Mesothelial cell of epicardium (in vitro differentiated cells): ENCODE data around the gene CDC42BPG. TPM values are rescaled to one million over a fixed set of nuclear protein-coding genes. Genes with fewer than 3 reads are reported as not detected.

ENCODE experiments used
- DNase-seq, 2 experiments: peaks; one replicate each; pipeline ENCODE4 v3.0.0; 2021; ENCODE audit warnings: low spot score in 2 of 2; ENCODE audit not compliant: unreplicated experiment in 2 of 2
- H3K27ac Mint-ChIP-seq: 2 replicates; pipeline ENCODE4 v1.8.0; 2021; ENCODE audit warnings: mixed read lengths
- H3K27me3 Mint-ChIP-seq: 2 replicates; pipeline ENCODE4 v1.8.0; 2021; ENCODE audit warnings: low read depth, mixed read lengths
- H3K36me3 Mint-ChIP-seq: 2 replicates; pipeline ENCODE4 v1.8.0; 2021; ENCODE audit warnings: mixed read lengths
- H3K4me1 Mint-ChIP-seq: 2 replicates; pipeline ENCODE4 v1.8.0; 2021; ENCODE audit warnings: mixed read lengths
- H3K4me3 Mint-ChIP-seq: 2 replicates; pipeline ENCODE4 v1.8.0; 2021; ENCODE audit warnings: mild to moderate bottlenecking, moderate library complexity, mixed read lengths
- H3K9me3 Mint-ChIP-seq: 2 replicates; pipeline ENCODE4 v1.8.0; 2021; ENCODE audit warnings: mixed read lengths
- total RNA-seq: library from RNA; stranded (reverse); gene quantifications from 3 replicates; pipeline ENCODE4 v1.2.1, GENCODE V29; 2021
- TF ChIP-seq, protein P1 (sequence below): fragments of 200-600 bp; sonication (generic); IDR thresholded peaks from one replicate; pipeline ENCODE4 v1.5.0; 2021; ENCODE audit warnings: antibody characterized with exemption; ENCODE audit not compliant: unreplicated experiment

The CDC42BPG gene
- total RNA-seq, 1 donor from 2014 or later: 30.1 TPM

DNA sequence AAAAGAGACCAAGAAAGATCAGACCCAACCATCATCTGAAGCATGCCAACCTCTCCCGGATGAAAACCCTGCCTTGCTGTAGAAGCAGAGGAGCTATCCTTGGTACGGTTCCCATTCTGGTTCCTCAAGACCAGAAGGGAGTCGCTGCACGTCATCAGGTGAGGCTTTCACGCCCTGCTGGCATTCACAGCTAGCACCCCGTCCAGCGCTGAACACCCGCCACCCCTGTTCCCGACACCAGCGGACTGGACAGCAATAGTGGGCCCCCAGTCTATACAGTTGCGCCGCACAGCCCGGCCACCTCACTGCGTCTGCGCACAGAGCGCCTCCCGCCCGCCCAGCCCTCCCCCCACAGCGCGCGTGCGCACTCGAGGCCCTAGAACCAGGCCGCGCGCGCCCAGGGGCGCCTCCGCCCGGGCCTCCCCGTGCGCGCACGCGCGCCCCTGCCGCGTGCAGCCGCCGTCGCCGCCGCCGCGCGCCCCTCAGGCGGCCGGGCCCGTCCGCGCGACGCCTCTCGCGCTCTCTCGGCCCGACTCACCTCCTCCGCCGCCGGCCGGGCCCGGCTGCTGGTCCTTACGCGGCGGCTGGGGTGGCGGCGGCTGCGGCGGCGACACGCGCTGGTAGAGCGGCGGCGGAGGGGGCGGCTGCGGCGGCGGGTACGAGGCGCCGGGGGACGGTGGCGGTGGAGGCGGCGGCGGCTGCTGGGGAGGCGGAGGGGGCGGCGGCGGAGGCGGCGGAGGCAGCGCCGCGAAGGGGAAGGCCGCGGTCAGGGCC, 66.8 kb downstream of the CDC42BPG start:
- peak; percentile 82 to 84 for DNase-seq
- Mint-ChIP-seq H3K4me3 (peak overlapping the region; percentile 79), H3K36me3 (peaks cover 35% of the 10 kb centered on the region), H3K4me1 (peaks cover 29% of the 10 kb centered on the region), H3K9me3 (no peaks in the 10 kb centered on the region), H3K27ac (peak overlapping the region; percentile 88), H3K27me3 (no peaks in the 10 kb centered on the region)
- TF ChIP-seq, protein P1, sequence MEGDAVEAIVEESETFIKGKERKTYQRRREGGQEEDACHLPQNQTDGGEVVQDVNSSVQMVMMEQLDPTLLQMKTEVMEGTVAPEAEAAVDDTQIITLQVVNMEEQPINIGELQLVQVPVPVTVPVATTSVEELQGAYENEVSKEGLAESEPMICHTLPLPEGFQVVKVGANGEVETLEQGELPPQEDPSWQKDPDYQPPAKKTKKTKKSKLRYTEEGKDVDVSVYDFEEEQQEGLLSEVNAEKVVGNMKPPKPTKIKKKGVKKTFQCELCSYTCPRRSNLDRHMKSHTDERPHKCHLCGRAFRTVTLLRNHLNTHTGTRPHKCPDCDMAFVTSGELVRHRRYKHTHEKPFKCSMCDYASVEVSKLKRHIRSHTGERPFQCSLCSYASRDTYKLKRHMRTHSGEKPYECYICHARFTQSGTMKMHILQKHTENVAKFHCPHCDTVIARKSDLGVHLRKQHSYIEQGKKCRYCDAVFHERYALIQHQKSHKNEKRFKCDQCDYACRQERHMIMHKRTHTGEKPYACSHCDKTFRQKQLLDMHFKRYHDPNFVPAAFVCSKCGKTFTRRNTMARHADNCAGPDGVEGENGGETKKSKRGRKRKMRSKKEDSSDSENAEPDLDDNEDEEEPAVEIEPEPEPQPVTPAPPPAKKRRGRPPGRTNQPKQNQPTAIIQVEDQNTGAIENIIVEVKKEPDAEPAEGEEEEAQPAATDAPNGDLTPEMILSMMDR: no peak

DNA sequence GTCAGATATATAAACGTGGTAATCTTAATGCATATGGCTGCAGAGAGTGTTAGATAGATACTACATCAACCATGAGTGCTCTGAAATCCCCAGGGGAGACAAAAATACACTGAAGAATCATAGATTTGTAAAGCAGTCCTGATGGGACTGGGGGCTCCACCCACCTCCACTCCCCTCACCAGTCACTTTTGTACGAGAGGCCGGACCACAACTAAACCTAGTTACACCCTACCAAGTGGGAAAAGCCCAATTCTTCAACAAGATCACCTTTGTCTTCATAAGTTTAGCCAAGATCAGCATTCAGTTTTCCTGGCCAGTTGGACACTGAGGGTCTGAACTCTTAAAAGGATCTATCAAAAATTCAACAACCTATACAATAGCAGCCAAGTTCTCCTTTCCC, 67.6 kb downstream of the CDC42BPG start:
- Mint-ChIP-seq H3K4me1 (peaks cover 29% of the 10 kb centered on the region), H3K9me3 (no peaks in the 10 kb centered on the region), H3K4me3 (peak overlapping the region; percentile 79), H3K27ac (peak overlapping the region; percentile 88), H3K36me3 (peaks cover 40% of the 10 kb centered on the region), H3K27me3 (no peaks in the 10 kb centered on the region)
- DNase-seq: no peak
- TF ChIP-seq, protein P1: no peak

DNA sequence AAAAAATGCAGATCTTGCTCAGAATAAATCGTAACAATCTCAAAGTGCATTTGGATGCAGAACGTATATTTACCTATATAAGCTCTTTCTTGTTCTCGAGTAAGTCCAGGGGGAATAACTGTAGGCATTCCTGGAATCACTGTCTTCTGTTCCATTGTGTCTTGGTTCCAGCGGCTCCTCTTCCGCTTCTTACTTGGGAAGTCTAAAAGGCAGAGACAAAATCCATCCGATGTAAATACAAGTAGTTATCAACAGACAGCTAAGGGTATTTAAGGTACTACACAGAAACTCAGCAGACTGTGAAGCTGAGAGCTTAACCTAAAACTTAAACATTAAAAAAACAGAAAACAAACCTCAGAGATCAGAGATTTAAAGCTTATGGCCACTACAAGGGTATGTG, 68.0 kb downstream of the CDC42BPG start:
- no peak for DNase-seq
- H3K9me3 Mint-ChIP-seq: no peaks in the 10 kb centered on the region
- H3K36me3 Mint-ChIP-seq: peaks cover 44% of the 10 kb centered on the region
- peak overlapping the region; percentile 79 for H3K4me3 Mint-ChIP-seq
- TF ChIP-seq, protein P1: no peak
- no peaks in the 10 kb centered on the region for H3K27me3 Mint-ChIP-seq
- peaks cover 29% of the 10 kb centered on the region for H3K4me1 Mint-ChIP-seq
- peak overlapping the region; percentile 88 for H3K27ac Mint-ChIP-seq

DNA sequence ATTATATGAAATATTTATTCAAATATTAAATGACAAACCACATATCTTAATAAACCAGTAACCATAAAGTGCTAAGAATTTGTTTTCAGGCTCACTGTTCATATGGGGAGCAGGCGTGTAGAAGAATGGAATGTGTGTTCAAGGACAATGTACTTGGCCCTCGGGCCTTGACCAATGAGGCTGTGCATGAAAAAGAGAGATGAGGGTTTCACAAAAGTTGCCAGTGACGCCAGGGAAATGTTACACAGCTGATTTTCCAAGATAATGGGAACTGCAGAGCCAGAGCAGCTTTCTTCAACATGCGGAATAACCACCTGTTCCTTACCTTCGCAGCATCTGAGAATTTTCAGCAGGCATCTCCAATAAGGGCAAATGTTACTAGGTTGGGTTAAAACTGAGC, 70.3 kb downstream of the CDC42BPG start:
- H3K4me3 Mint-ChIP-seq: no peak overlapping the region
- no peaks in the 10 kb centered on the region for H3K9me3 Mint-ChIP-seq
- H3K27me3 Mint-ChIP-seq: no peaks in the 10 kb centered on the region
- peaks cover 58% of the 10 kb centered on the region for H3K36me3 Mint-ChIP-seq
- TF ChIP-seq, protein P1: no peak
- DNase-seq: no peak
- H3K4me1 Mint-ChIP-seq: peaks cover 24% of the 10 kb centered on the region
- no peak overlapping the region for H3K27ac Mint-ChIP-seq

Other genes with a start within 250 kb of the CDC42BPG start
- 9.8 to 14.0 TPM (median 12.0 TPM) in 3 replicates for gene NRXN2, start 121.5 kb downstream of the CDC42BPG start, total RNA-seq
- gene RASGRP2, start 100.5 kb downstream of the CDC42BPG start, total RNA-seq: 1.4 to 2.0 TPM (median 1.8 TPM) in 3 replicates
- gene PYGM, start 84.7 kb downstream of the CDC42BPG start, total RNA-seq: 6.4 to 7.6 TPM (median 7.1 TPM) in 3 replicates
- 529 to 536 TPM (median 533 TPM) in 3 replicates for gene SF1, start 66.1 kb downstream of the CDC42BPG start, total RNA-seq
- 23.7 to 25.8 TPM (median 25.0 TPM) in 3 replicates for gene MAP4K2, start 41.4 kb downstream of the CDC42BPG start, total RNA-seq
- 44.5 to 45.4 TPM (median 44.9 TPM) in 3 replicates for gene MEN1, start 34.1 kb downstream of the CDC42BPG start, total RNA-seq
- gene EHD1, start 34.0 kb upstream of the CDC42BPG start, total RNA-seq: 84.9 to 94.5 TPM (median 86.8 TPM) in 3 replicates
- gene ATG2A, start 72.6 kb upstream of the CDC42BPG start, total RNA-seq: 29.8 to 32.9 TPM (median 31.7 TPM) in 3 replicates
- gene PPP2R5B, start 80.0 kb upstream of the CDC42BPG start, total RNA-seq: 12.3 to 14.4 TPM (median 13.5 TPM) in 3 replicates
- gene GPHA2, start 91.2 kb upstream of the CDC42BPG start, total RNA-seq: not detected in 3 replicates
- gene MAJIN, start 127.5 kb upstream of the CDC42BPG start, total RNA-seq: not detected in 3 replicates
- 1.5 to 1.9 TPM (median 1.7 TPM) in 3 replicates for gene BATF2, start 152.3 kb upstream of the CDC42BPG start, total RNA-seq
- 79.9 to 87.3 TPM (median 84.4 TPM) in 3 replicates for gene ARL2, start 169.5 kb upstream of the CDC42BPG start, total RNA-seq
- gene SNX15, start 182.8 kb upstream of the CDC42BPG start, total RNA-seq: 19.2 to 21.0 TPM (median 20.8 TPM) in 3 replicates
- 15.3 to 16.3 TPM (median 16.1 TPM) in 3 replicates for gene SAC3D1, start 196.6 kb upstream of the CDC42BPG start, total RNA-seq
- gene NAALADL1, start 213.9 kb upstream of the CDC42BPG start, total RNA-seq: 1.2 to 1.8 TPM (median 1.5 TPM) in 3 replicates
- 16.4 to 17.0 TPM (median 16.5 TPM) in 3 replicates for gene CDCA5, start 239.4 kb upstream of the CDC42BPG start, total RNA-seq
- gene ZFPL1, start 239.6 kb upstream of the CDC42BPG start, total RNA-seq: 43.4 to 46.2 TPM (median 45.7 TPM) in 3 replicates